Gastrocnemius medialis (tissue), 4 donors: Measurements from ENCODE around the gene NTRK3. TPM values are rescaled to one million over a fixed set of nuclear protein-coding genes. Genes with fewer than 3 reads are reported as not detected.

ENCODE experiments used
- ATAC-seq, 2 donors: fragments of 150-250 bp; one replicate each; pipeline ENCODE4 v1.9.1; 2016
- DNase-seq, 2 donors: peaks; one replicate each; pipeline ENCODE4 v3.0.0-alpha.2; 2019
- H3K27ac ChIP-seq, 4 donors: fragments of 200-600 bp; sonication (generic); 1 replicate in 1 of 4; 2 replicates in 3 of 4; pipeline ENCODE4 v1.5.1; 2016 to 2018; ENCODE audit warnings: mild to moderate bottlenecking in 2 of 4, moderate library complexity in 1 of 4
- H3K27me3 ChIP-seq, 3 donors: fragments of 200-600 bp; sonication (generic) in 2 of 3; 1 replicate in 1 of 3; 2 replicates in 2 of 3; pipeline versions ENCODE4 v1.5.1 to v1.6.0; 2016 to 2019; ENCODE audit warnings: mild to moderate bottlenecking in 1 of 3, moderate library complexity in 1 of 3
- H3K36me3 ChIP-seq, 2 donors: fragments of 200-600 bp; sonication (generic) in 1 of 2; one replicate each; pipeline ENCODE4 v1.5.1; 2017 to 2018
- H3K4me1 ChIP-seq, 2 donors: fragments of 200-600 bp; sonication (generic) in 1 of 2; one replicate each; pipeline ENCODE4 v1.5.1; 2016 to 2017; ENCODE audit warnings: mild to moderate bottlenecking in 2 of 2
- H3K4me3 ChIP-seq, 4 donors: fragments of 200-600 bp; sonication (generic) in 3 of 4; 1 replicate in 1 of 4; 2 replicates in 3 of 4; pipeline ENCODE4 v1.5.1; 2016 to 2019; ENCODE audit warnings: mild to moderate bottlenecking in 2 of 4
- H3K9me3 ChIP-seq, 3 donors: fragments of 200-600 bp; sonication (generic) in 2 of 3; 1 replicate in 1 of 3; 2 replicates in 2 of 3; pipeline ENCODE4 v1.5.1; 2016 to 2019
- POLR2A ChIP-seq, 2 donors: fragments of 450-650 bp; IDR thresholded peaks; one replicate each; pipeline ENCODE4 v1.6.1; 2017; ENCODE audit warnings: antibody characterized with exemption in 2 of 2, mild to moderate bottlenecking in 2 of 2, moderate library complexity in 2 of 2
- in situ Hi-C, 4 donors: fragments of 200-750 bp; cut with MboI; loops; one replicate each; pipeline versions ENCODE4 v1.15.0 to v1.8.0; 2017; ENCODE audit warnings: low sequenced_read_pairs in 4 of 4
- intact Hi-C: fragments of 100-400 bp; cut with DNase I; formaldehyde crosslinking; loops from one replicate; pipeline ENCODE4 v1.15.1; 2023; ENCODE audit warnings: low total_unique reads
- total RNA-seq, 4 donors: library from RNA; depleted of rRNA; stranded (reverse); fragments of >200 nt; gene quantifications; one replicate each; pipeline versions ENCODE4 v1.1.0 to v1.2.3, GENCODE V29; 2016
- TF ChIP-seq, protein P1 (sequence below), 5 experiments: fragments of 450-650 bp in 3 of 5; fragments of 200-600 bp in 2 of 5; sonication (generic) in 2 of 5; IDR thresholded peaks in 4 of 5; conservative IDR thresholded peaks in 1 of 5; 1 replicate in 4 of 5; 2 replicates in 1 of 5; pipeline ENCODE4 v1.5.1; 2016 to 2019; ENCODE audit warnings: antibody characterized with exemption in 5 of 5, mild to moderate bottlenecking in 3 of 5, moderate library complexity in 3 of 5

The NTRK3 gene
- total RNA-seq, 4 donors from 2014 or later: 0.61 to 2.7 (median 0.77) TPM

DNA sequence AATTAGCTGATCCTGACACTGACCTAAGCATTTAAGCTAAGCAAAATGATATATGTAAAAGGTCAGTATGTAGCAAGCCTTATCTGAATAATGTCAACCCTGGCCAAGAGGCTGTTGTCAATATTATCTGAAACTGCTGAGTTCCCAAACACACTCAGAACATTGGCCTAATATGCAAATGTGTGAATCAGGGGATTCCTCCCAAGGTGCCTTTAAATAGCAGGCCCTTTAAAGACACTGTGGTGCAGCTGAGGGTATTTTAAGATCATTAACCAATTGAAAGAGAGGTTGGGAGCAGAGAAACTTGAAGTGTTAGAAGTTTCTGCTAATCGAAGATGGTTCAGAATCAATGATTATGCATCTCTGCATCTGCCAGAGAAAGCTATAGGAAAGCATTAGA is 207.0 kb downstream of the NTRK3 start:
- Histone ChIP-seq H3K4me1 (no peaks in the 10 kb centered on the region), H3K36me3 (no peaks in the 10 kb centered on the region), H3K4me3 (no peak overlapping the region), H3K9me3 (no peaks in the 10 kb centered on the region), H3K27ac (no peak overlapping the region), H3K27me3 (no peaks in the 10 kb centered on the region)
- DNase-seq: no peak
- in situ Hi-C loops: no loop called here
- intact Hi-C loops: no loop called here
- TF ChIP-seq, protein P1, sequence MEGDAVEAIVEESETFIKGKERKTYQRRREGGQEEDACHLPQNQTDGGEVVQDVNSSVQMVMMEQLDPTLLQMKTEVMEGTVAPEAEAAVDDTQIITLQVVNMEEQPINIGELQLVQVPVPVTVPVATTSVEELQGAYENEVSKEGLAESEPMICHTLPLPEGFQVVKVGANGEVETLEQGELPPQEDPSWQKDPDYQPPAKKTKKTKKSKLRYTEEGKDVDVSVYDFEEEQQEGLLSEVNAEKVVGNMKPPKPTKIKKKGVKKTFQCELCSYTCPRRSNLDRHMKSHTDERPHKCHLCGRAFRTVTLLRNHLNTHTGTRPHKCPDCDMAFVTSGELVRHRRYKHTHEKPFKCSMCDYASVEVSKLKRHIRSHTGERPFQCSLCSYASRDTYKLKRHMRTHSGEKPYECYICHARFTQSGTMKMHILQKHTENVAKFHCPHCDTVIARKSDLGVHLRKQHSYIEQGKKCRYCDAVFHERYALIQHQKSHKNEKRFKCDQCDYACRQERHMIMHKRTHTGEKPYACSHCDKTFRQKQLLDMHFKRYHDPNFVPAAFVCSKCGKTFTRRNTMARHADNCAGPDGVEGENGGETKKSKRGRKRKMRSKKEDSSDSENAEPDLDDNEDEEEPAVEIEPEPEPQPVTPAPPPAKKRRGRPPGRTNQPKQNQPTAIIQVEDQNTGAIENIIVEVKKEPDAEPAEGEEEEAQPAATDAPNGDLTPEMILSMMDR (IDR thresholded peaks at IDR 0.05 in 4 of 5, conservative IDR thresholded peaks at IDR 0.05 in 1 of 5): no peak
- TF ChIP-seq POLR2A (IDR thresholded peaks at IDR 0.05): no peak
- no peak for ATAC-seq

DNA sequence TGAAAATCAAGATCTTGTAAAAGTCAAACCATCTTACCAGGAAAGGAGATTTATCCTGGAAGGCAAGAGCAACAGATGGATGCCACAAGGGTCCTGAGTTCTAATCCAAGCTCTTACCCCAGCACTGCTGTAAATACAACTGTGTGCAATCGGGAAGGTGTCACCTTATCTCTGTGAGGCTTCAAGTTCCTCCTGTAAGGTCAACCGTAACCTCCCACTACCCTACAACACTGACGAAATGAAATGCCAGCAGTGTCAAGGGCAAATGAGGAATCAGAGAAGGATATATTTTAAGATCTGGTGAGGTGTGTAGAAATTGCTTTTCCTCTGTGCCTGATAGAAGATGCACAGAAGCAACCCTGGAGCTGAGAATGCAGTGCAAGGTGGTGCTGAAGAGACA is 207.8 kb downstream of the NTRK3 start:
- no peak for TF ChIP-seq POLR2A (IDR thresholded peaks at IDR 0.05)
- TF ChIP-seq, protein P1 (IDR thresholded peaks at IDR 0.05 in 4 of 5, conservative IDR thresholded peaks at IDR 0.05 in 1 of 5): no peak
- ATAC-seq: no peak
- in situ Hi-C loops: no loop called here

DNA sequence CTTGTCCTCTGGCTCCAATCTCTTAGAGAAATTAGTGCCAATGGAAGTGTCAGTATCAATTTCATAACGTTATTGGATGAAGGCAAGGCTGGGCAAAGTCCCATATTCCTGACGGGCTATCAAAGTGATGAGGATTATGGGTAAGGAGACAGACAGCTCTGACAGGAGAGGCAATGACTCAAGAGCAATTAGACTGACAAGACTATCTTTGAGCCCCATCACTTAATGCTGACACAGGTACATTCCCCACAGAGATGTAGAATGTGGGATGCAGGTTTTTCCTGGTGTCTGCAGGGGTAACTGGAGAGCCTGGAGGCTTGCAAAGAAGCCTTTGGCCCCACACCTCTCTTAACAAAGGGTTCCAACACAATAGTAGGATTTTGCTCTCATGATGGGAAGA is 208.3 kb downstream of the NTRK3 start:
- intact Hi-C loops: no loop called here
- TF ChIP-seq POLR2A (IDR thresholded peaks at IDR 0.05): no peak
- TF ChIP-seq, protein P1 (IDR thresholded peaks at IDR 0.05 in 4 of 5, conservative IDR thresholded peaks at IDR 0.05 in 1 of 5): no peak
- Histone ChIP-seq H3K9me3 (no peaks in the 10 kb centered on the region), H3K4me1 (no peaks in the 10 kb centered on the region), H3K4me3 (no peak overlapping the region), H3K36me3 (no peaks in the 10 kb centered on the region), H3K27me3 (no peaks in the 10 kb centered on the region), H3K27ac (no peak overlapping the region)
- ATAC-seq: no peak
- no peak for DNase-seq
- in situ Hi-C loops: no loop called here

More for the DNA sequence above, 207.8 kb downstream of the NTRK3 start:
- no peak for DNase-seq
- Histone ChIP-seq H3K27ac (no peak overlapping the region), H3K4me1 (no peaks in the 10 kb centered on the region), H3K36me3 (no peaks in the 10 kb centered on the region), H3K9me3 (no peaks in the 10 kb centered on the region), H3K27me3 (no peaks in the 10 kb centered on the region), H3K4me3 (no peak overlapping the region)
- intact Hi-C loops: no loop called here

DNA sequence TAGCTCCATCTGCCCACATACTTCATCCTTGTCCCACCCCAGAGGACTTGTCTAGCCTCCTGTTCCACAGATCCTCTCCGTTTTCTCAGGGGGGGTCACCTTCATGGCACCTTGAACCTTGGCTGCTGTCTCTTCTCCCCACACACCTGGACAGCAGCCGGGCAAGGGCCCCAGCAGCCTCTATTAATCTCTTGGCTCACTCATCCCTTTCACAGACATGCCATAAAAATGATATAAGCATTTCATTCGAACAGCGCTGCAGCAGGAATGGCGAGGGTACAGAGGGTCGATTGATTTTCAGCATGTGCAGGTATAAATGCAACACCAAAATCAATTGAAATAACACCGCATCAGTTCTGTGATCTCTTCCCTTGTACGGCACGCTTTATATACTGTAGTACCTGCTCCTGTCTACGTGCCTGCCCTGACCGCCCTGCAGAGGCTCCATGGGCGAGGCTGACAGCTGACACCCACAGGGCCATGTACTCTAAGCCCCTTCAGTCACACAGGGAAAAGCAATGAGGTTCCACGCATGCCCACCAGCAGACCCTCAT is 209.9 kb downstream of the NTRK3 start:
- in situ Hi-C loops: no loop called here
- intact Hi-C loops: no loop called here
- TF ChIP-seq, protein P1 (IDR thresholded peaks at IDR 0.05 in 4 of 5, conservative IDR thresholded peaks at IDR 0.05 in 1 of 5): no peak
- no peak for TF ChIP-seq POLR2A (IDR thresholded peaks at IDR 0.05)
- no peaks in the 10 kb centered on the region for H3K4me1 ChIP-seq
- H3K27ac ChIP-seq: no peak overlapping the region
- no peak for ATAC-seq
- no peaks in the 10 kb centered on the region for H3K27me3 ChIP-seq
- no peak overlapping the region for H3K4me3 ChIP-seq
- DNase-seq: no peak
- no peaks in the 10 kb centered on the region for H3K9me3 ChIP-seq
- H3K36me3 ChIP-seq: no peaks in the 10 kb centered on the region

DNA sequence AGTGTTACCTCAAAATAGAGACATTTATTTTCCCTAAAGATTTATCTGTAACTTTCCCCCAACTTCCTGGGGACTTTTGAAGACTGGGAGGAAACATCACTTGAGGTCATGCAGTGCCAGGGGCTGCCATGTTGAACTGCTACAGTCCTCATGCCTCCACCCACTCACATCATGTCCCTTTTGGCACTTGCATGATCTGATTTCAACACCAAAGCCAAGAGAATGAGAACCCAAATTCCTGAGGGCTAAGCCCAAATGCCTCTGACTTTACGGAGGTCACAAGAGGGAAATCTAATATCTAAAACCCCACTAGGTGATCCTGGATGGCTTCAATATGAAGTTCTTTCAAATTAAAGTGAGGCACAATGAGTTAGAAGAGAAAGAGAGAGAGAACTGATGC is 213.1 kb downstream of the NTRK3 start:
- intact Hi-C loops (no loop called here), in situ Hi-C loops (no loop called here)
- no peak for TF ChIP-seq POLR2A (IDR thresholded peaks at IDR 0.05)
- TF ChIP-seq, protein P1 (IDR thresholded peaks at IDR 0.05 in 4 of 5, conservative IDR thresholded peaks at IDR 0.05 in 1 of 5): no peak
- no peaks in the 10 kb centered on the region for H3K9me3 ChIP-seq
- no peaks in the 10 kb centered on the region for H3K27me3 ChIP-seq
- no peak for DNase-seq
- H3K4me1 ChIP-seq: no peaks in the 10 kb centered on the region
- ATAC-seq: no peak
- H3K4me3 ChIP-seq: no peak overlapping the region
- H3K36me3 ChIP-seq: no peaks in the 10 kb centered on the region
- H3K27ac ChIP-seq: no peak overlapping the region
